GM10847 (cell line): ENCODE measurements around the gene PRPF19.

Experiments
- POLR2A ChIP-seq: IDR thresholded peaks from 2 replicates; pipeline ENCODE4 v1.6.1; 2011; ENCODE audit not compliant: insufficient read length; ENCODE audit errors: extremely low read depth

Gene PRPF19

DNA sequence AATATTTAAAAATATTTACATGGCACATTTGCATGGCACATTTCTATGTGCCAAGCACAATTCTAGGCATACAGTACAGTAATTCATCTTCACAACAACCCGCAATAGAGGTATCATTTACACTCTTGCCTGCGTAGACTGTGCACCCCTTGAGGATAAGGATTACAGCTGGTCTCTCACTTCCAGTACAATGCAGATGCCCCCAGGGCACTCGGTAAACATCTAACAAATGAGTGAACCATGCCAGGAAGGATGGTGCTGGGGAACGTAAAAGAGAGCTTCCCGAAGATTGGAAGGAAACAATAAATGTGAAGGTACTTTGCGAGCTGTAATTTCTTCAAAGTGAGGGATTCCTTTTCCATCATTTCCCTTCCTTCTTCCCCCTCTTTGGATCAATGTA lies 1.3 kb downstream of the PRPF19 start:
- no peak for TF ChIP-seq POLR2A

DNA sequence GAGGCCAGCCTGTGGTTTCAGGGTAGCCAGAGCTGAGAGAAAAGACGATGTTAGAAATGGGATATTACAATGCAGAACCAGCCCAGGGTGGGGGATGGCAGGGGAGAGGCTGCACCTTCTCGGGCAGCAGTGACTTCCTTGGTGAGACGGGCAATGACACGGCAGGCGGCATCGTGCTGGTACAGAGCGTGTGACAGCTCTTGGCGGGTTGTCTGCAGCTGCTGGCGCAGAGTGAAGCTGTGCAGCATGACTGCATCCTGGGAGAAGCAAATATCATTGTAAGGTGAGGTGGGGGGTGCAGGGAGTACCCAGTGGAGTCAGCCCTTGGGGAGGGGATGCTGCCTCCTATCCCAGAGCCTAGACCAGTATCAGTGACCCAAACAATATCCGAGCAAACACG lies 3.8 kb downstream of the PRPF19 start:
- no peak for TF ChIP-seq POLR2A

DNA sequence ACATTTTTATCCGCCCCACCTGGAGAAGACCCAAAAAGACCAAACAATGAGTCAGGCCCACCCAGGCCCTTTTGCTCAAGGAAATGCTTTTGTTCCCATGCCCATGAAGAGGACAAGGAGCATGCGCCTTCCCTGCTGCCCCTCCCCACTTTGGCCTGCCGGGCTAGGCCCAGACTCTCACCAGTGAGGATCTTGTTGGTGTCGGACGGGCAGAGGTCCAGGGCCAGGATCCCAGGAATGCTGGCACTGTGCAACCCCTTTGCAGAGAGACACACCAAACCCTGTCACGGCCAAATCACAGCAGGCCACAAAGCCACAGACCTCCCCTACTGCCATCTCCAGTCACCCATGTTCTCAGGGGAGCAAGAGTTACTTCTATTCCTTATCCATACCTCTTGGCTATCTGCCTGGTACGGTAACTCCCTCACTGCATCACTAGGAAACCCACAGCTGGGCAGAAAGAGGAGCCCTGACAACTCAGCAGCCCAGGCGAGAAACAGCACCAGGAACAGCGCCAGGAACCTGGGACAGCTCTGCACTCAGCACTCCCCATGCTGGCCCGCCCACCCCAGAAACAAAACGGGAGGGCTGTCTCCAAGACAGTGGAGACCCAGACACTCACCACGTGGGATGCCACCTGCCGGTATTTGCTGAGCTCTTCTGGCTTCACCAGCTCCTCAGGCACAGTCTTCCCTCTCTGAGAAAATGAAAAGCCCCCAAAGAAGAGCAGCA lies 5.5 kb downstream of the PRPF19 start:
- no peak for TF ChIP-seq POLR2A

DNA sequence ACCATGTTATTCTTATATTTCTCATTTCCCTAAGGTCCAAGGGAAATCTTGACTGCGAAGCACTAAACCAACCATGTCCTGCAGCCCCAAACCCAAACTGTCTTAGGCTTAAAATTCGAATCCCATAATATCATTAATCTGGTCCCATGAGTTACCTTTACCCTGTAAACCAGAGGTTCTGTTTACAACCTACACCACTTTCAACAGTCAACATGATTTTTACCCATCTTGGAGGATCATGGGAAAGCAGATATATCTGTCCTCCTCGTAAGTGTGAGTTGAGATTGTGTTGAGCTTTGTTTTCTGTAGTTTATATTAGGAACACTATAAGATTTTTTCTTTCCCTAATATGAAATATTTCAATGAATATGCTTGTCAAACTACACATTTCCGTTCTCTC lies 6.4 kb downstream of the PRPF19 start:
- no peak for TF ChIP-seq POLR2A

DNA sequence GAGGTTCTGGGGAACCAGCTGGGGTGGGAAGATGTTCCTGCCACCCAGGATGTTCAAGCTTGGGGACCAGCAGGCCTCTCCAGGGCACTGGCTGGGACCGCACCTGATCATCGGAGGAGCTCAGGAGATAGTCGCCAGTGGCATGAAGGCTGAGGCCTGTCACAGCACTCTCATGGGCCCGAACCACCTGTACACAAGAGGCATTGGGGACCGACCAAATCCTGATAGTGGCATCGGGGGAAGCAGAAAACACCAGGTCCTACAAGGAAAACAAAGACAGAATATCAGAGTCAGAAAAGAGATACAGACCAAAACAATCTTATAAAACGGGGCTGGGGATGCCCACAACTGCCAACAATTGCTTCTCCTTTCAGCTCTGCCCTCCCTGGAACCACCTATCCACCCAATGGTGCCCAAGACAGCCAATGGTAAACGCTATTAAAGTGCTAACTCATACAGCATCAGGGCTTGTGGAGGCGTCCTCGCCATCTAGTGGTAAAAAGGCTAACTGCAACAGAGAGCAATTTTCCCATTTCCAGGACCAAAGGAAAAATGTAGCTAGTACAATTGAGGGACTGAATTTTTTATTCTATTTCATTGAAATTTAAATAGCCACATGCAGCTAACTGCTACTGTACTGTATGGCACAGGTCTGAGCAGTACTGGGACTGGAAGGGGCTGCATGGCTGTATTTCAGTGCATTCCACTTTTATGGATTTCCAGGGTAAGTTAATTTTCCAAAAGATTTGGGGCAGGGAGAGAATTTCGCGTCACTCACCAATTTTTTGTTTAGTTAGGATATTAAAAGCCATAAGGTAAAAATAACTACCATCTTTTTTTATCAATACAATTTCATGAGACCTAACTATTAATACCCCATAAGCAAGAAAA lies 7.1 kb downstream of the PRPF19 start:
- no peak for TF ChIP-seq POLR2A

DNA sequence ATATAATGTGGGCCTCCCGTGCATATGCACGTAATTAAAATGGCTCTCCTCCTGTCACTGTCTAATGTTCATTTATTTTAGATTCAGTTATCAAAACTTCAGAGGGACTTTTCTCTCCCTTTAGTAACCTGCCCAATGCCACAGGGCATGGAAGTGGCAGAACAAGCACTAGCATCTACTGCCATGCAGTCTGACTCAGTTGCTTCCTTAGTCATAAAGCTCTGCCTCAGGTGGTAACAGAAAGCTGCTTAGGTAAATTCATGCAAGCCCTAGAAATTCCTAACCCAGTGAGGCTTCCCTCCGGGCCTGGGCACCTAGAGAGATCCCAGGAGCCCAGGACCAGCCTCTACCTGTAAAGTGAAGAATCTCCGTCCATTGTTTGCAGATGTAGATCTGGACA lies 8.9 kb downstream of the PRPF19 start:
- no peak for TF ChIP-seq POLR2A

DNA sequence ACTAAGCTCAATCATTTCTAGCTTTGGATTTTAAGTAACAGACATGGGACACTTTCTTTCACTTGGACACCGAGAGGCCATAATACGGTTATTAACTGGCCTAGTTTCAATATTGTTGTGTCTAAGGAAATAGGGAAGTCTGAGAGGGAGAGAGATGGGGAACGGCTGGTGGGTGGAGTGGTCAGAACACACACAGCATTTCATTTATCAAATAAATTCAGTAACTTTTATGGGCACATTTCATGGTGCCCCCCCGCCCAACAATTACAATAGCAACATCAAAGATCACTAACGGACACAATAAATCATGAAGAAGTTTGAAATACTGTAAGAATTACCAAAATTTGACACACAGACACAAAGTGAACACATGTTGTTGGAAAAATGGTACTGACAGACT lies 10.7 kb downstream of the PRPF19 start:
- no peak for TF ChIP-seq POLR2A

DNA sequence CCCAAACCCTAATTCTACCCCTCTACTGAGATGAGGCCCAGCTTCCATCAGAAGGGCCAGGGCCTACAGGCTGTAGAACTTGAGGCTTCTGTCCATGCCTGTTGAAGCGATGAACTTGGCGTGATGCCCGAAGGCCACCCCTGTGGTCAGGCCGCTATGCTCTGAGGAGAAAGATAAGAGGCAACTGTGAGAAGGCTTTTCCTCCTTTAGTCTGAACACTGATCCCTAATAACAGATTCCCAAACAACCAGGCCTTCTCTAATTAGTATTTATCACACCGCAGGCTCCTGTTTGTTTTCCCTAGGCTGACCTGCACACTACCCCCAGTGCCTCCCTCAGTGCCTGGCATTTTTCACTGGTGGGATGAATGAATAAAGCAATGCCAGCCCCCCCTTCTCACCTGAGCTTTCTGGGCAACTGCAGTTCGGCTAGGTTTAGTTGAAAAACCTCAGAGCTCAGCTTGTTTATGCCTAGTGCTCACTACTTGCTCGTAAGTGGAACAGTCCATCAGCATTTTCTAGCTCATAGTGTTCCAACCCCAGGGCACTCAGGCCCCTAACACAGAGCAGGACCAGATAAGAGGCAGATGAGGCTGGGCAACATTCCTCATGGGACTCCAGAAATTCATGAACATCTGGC lies 15.2 kb downstream of the PRPF19 start:
- no peak for TF ChIP-seq POLR2A

DNA sequence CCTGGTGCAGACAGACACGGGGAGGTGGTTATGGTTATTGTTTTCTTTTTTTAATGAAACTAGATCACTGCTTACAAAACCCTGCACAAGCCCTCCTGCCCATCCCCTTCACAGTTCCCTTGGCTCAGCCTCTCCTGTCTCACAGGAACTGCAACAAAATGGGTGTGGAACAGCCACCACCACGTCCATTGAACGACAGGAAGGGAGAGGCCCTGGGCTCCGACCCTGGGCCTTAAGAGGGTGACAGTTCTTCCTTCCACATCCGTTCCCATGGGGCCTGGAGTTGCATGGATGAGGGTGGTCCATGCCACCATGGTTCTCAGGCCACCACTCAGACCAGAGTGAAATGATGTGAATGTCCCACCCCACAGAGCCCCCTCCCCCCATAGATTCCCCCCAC lies 15.7 kb downstream of the PRPF19 start:
- TF ChIP-seq POLR2A = no peak

DNA sequence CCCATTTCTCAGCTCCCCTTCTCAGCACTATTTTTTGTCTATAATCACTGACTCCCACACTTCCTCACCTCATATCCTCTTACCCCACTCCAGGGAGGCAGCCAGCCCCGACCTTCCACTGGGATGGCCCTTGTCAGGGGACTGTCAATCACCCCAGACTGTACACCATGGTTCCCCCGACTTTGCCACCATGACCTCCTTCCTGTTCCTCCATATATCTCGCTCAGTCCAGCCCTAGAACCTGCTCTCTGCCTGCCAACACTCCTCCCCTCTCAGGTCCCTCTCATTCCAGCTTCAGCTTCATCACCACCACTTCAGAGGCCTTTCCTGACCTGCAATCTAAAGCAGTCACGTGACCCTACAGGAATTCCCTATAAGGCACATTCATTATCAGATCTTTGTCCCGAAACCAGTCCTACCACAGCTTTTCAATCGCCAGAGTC lies 16.5 kb downstream of the PRPF19 start:
- no peak for TF ChIP-seq POLR2A

DNA sequence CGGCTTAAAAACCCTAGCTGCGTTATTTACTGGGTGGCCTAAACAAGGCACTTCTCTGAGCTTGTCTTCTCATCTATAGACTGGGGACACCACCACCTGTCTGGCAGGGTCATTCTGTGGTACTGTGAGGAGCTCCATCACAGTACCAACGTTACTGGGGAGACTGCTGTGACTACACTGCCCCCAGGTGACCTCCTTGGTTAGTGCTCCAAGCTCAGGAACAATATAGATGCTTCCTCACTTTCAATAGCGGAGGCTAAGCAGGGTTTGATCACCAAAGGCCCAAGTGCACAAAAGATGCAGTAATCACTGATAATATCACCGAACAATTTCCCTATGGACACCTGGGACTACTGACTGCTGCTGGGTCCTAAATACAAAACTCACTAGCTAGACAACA lies 18.8 kb downstream of the PRPF19 start:
- no peak for TF ChIP-seq POLR2A

DNA sequence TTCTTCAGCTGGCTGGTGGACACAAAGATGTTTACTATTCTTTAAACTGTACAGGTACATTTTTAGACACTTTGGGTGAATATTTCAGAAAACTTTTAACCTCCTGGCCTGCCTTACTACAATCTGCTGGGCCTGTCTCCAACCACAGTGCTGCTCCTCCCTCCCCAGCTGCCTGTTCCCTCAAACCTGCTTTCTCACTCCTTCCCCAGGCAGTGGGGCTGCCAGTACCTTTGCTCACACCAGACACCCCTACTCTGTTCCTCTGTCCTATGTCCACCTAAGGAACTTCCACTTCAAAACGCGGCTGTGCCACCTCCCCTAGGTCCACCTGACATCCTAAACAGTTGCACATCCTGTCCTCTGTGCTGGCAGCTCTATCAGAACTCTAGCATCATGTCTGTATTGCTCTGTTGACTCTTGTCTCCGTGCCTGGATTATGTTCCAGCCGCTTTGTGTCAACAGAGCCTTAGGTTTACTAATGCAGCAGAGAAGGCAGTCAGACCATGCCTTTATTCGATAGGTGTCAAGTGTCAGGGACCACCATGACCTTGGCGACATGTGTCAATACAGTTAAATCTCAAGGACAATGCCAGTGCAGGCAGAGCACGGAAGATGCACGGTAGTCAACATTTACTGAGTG lies 25.6 kb downstream of the PRPF19 start:
- TF ChIP-seq POLR2A = no peak

DNA sequence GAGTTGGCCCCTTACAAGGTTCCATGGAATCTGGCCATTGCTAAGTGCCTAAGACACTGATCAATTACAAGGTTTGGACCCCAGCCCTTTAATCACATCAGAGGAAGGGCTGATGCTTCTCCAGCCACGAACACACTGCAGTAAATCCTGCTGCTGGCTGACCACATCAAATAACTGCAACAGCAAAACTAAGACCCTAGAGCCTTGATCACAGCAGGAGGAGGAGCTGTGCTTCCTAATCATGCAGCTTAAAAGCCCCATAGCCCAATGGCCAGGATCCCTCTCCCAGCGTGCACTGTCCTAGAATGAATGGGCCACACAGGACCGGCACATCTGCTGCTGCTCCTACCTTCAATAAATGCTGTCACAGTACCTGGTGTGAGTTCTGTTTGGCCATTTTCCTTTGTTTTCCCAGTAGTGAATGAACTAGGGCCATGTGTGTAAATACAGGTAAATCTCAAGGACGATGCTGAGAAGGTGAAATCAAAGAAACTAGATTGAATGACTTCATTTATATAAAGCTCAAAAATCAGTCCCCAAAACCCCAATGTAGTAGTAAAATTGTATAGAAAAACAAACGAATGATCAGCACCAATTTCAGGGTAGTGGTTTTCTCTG lies 26.3 kb downstream of the PRPF19 start:
- TF ChIP-seq POLR2A = no peak

DNA sequence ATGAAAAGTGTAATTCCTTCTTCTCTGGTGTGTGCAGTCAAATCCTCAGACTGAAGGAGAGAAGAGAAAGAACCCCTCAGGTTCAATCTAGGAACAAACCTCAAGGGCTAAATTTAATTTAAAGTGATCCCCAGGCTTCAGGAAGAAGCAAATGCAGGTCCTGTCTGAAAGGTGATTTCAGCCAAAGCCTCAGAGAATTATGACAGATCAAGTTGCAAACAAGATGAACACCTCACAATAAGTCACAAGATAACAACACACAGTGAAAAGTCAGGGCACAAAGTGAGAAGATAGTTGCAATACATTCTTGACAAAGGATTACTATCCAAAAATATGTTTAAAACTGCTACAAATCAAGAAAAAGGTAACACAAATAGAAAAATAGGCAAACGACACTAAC lies 27.3 kb downstream of the PRPF19 start:
- no peak for TF ChIP-seq POLR2A

DNA sequence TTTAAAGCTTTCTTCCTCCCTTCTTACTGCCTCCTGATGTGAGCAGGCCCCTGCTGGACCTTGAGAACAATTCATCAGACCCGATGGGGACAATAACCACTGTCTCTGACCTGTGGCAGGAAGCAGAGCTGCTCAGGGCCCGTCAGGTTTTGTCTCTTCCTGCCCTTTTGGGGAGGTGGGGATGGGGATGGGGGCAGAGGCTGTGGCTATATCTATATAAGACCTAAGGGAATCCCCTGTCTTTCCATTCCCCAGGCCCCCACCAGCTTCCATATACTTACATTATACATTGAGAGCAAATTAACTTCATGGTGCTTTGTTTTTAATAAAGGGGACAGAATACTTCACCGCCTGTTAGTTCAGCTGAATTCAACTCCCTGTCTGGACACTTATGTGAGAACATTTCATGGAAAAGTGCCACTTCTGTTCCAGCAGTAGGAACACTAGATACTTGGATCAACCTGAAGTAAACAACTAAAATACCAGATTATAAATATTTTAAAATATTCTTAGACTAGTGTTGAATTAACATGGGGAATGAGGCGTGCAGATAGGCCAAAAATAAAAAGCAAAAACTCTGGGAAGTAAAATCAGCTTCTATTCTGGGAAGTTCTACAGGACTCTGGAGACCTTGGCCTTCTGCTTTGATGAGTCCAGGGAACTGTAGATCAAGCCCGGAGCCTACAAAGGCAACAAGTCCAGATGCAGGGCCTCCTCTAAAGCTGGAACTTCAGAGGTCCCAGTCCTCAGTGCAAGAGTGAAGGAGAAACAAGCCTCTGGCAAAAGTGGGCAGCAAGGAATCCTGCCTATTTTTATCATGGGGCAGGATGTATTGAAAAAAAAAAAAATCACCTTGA lies 27.9 kb downstream of the PRPF19 start:
- TF ChIP-seq POLR2A = no peak

DNA sequence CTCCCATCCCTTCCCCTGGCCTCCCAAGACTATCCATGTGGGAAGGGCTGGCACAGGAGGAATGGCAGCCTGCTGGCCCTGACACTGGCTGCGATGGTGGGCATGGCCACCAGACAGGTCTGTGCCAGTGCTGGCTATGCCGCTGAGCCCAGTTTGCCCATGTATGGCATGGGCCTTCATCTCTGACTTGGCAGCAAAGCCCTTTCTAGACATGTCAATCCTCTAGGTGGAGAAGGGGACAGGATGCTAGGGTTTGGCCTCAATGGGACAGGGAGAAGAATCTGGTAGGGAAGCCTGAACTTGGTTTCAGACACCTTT lies 30.3 kb downstream of the PRPF19 start:
- TF ChIP-seq POLR2A = no peak
